ENCODE data around the gene CDSN.
"Not testable (repeated sequence)": the region's sequence is repeated elsewhere in the genome, so short reads cannot be mapped to it uniquely, and the experiment has no call there.

Gene CDSN, protein sequence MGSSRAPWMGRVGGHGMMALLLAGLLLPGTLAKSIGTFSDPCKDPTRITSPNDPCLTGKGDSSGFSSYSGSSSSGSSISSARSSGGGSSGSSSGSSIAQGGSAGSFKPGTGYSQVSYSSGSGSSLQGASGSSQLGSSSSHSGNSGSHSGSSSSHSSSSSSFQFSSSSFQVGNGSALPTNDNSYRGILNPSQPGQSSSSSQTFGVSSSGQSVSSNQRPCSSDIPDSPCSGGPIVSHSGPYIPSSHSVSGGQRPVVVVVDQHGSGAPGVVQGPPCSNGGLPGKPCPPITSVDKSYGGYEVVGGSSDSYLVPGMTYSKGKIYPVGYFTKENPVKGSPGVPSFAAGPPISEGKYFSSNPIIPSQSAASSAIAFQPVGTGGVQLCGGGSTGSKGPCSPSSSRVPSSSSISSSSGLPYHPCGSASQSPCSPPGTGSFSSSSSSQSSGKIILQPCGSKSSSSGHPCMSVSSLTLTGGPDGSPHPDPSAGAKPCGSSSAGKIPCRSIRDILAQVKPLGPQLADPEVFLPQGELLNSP

DNA sequence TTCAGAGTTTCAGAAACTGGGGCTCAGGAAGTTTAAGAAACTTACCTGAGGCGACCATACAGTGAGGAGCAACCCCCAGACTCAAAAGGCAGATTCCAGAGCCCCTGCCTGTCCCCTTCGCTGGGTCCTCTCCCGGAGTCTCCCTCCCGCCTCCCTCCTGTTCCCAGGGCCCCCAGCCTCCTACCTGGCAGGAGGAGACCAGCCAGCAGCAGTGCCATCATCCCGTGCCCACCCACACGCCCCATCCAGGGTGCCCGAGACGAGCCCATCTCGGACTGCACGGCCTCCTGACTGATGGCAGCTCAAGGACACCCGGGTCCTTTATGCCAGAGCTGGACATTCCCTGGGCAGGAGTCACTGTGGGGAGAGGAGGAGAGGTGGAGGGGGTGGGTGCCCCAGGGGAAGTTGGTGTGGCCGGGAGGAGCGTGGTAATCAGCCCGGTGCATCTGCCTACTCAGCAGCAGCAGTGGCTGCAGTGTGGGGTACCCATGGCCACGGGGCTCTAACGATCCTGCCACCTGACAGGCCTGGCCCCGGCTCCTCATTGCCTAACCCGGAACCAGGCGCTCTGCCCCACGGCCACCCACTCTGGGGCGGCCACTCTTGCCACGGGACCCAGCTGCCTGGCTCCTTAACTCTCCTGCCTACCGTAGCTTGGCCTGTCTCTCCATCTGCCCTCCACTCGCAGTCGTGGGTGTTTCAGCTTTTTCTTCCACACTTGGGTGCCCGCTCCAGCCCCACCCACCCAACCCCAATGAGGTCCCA lies at the start of gene CDSN:
TSS of gene CDSN (minus strand) at position 296 of the 765 bp plus-strand sequence. CDS start at position 269, 27 bp downstream.
- H3K4me3 ChIP-seq (replicated peaks; ENCODE audit: low read depth, low read length), result no peak within 1 kb of the TSS
- DNase-seq (ENCODE audit: extremely low read depth, low read depth), result no peak
- TF ChIP-seq, protein P1, sequence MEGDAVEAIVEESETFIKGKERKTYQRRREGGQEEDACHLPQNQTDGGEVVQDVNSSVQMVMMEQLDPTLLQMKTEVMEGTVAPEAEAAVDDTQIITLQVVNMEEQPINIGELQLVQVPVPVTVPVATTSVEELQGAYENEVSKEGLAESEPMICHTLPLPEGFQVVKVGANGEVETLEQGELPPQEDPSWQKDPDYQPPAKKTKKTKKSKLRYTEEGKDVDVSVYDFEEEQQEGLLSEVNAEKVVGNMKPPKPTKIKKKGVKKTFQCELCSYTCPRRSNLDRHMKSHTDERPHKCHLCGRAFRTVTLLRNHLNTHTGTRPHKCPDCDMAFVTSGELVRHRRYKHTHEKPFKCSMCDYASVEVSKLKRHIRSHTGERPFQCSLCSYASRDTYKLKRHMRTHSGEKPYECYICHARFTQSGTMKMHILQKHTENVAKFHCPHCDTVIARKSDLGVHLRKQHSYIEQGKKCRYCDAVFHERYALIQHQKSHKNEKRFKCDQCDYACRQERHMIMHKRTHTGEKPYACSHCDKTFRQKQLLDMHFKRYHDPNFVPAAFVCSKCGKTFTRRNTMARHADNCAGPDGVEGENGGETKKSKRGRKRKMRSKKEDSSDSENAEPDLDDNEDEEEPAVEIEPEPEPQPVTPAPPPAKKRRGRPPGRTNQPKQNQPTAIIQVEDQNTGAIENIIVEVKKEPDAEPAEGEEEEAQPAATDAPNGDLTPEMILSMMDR (IDR thresholded peaks at IDR 0.05; ENCODE audit: low read depth, low read length, missing control alignments), result no peak

DNA sequence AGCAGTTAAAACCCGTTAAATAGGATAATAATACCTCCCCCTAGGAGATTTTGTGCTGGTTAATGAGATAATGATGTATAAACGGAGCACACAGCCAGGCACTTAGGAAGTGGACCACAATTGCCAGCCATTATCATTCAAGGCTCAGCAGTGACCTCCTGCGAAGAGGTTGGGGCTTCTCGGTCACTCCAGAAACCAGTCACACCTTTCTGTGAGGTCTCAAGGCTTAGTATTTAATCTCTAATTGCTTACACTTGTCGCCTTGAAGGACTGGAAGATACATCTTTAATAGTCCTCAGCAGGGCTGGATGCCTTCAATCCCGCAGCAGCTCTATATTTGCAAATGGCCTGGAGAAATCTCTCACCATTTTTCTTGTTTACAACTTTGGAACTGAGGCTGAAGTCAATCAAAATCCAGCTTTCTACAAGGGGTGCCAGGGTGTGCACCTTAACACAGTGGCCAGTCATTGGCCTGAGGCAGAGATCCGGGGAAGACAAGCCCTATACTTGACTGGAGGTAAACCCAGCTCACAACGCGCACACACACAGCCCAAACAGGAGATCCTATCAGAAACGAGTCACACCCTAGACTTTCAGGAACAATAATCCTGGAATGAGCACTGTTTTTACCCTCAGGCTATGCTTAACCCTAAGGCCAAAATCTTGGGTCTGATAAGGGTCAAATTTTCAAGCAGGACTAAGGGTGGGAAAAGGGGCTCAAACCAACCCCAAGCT lies 49.0 kb upstream of the CDSN start:
- TF ChIP-seq, protein P1 (IDR thresholded peaks at IDR 0.05; ENCODE audit: low read depth, low read length, missing control alignments), result no peak
- no peak for DNase-seq (ENCODE audit: extremely low read depth, low read depth)
- no peak overlapping the region for H3K4me3 ChIP-seq (replicated peaks; ENCODE audit: low read depth, low read length)

DNA sequence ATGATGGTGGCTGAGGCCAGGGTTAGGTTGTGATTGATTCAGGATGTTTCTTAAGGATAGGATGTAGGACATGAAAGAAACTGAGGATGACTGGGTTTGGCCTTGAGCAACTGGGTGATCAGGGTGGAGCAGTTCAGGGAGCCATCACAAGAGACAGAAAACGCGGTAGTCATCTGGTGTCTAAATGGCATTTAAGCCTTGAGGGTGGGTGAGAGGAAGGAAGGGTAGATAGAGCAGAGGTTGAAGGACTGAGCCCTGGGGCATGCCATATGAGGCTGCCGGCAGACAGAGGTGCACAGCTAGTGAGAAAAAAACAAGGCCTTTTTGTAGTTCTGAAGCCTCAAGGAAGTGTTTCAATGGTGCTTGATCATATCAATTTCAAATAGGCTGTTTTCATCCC lies 48.4 kb upstream of the CDSN start:
- no peak for DNase-seq (ENCODE audit: extremely low read depth, low read depth)
- no peak overlapping the region for H3K4me3 ChIP-seq (replicated peaks; ENCODE audit: low read depth, low read length)
- TF ChIP-seq, protein P1 (IDR thresholded peaks at IDR 0.05; ENCODE audit: low read depth, low read length, missing control alignments), result no peak

DNA sequence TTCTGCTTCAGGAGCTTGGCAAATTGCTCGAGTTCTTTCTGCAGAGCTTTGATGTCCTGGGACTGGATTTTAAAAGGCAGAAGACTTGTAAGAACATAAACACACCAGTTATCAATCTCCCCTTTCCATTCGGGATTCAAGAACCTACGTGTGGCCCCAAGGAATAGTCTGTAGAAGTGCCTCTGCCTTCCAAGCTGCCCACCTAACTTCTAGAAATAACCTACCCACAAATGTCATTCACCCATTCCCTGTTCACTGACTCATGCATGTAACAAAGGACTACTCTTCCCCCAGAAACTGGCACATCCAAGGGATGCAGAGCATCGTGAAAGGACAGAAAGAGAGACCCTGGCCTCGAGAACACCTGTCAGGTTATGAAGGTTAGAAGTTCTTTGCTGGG lies 45.7 kb upstream of the CDSN start:
- TF ChIP-seq, protein P1 (IDR thresholded peaks at IDR 0.05; ENCODE audit: low read depth, low read length, missing control alignments), result no peak
- no peak overlapping the region for H3K4me3 ChIP-seq (replicated peaks; ENCODE audit: low read depth, low read length)
- no peak for DNase-seq (ENCODE audit: extremely low read depth, low read depth)

DNA sequence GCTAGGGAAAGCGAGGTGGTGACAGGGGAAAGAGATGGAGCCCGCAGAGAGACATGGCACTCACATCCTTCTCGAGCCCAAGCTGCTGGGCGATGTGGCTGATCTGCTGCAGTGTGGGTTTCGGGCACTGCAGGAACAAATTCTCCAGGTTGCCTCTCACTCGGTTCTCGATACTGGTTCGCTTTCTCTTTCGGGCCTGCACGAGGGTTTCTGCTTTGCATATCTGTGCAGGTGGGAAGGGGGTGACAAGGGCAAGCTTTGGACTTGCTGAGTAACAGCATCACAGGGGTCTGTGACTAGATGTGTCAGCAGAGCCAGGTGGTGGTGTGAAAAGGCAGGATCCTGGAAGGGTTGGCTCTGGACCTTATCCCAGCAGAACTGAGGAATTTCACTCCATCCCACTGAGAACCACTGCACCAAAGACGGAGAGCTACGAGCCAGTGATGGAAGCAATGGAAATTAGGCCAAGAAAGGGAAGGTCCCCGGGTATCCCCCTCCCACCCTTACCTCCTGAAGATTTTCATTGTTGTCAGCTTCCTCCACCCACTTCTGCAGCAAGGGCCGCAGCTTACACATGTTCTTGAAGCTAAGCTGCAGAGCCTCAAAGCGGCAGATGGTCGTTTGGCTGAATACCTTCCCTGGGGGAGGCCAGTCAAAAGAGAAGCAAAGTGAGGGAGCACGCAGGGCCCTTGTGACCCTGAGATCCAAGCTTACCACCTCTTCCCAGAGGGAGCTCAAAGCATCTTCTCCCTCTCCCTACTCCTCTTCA lies 45.0 kb upstream of the CDSN start:
- not testable (repeated sequence) for H3K4me3 ChIP-seq (replicated peaks; ENCODE audit: low read depth, low read length); DNase-seq (ENCODE audit: extremely low read depth, low read depth)

DNA sequence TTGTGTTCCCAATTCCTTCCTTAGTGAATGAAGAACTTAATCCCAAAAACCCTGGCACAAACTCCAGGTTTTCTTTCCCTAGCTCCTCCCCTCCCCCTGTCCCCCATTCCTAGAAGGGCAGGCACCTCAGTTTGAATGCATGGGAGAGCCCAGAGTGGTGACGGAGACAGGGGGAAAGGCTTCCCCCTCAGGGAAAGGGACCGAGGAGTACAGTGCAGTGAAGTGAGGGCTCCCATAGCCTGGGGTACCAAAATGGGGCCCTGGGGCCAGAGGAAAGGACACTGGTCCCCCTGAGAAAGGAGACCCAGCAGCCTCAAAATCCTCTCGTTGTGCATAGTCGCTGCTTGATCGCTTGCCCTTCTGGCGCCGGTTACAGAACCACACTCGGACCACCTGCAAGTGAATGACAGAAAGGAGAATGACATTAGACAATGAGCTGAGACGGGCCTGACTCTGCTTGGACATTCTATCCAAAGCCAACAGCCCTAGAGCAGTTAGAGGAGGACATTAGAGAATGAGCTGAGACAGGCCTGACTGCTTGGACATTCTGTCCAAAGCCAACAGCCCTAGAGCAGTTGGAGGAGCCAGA lies 44.3 kb upstream of the CDSN start:
- DNase-seq (ENCODE audit: extremely low read depth, low read depth); H3K4me3 ChIP-seq (replicated peaks; ENCODE audit: low read depth, low read length): not testable (repeated sequence)

DNA sequence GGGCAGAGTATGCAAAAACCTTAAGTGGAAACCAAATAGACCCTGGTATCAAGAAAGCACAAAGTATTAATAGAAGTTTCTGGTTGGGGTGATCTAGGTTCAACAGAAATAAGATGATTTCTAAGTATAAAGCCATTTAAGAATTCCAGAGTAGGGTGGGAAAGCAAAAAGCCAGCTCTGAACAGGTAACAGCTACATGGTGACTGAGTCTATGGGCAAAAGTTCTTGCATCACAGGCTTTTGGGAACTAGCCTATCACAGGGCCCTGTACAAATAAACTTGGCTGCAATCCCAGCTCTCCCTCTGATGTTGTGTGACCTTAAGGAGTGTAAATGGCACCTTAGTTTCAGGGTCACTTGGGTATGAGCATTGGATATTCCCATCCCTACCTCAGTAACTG lies 43.7 kb upstream of the CDSN start:
- TF ChIP-seq, protein P1 (IDR thresholded peaks at IDR 0.05; ENCODE audit: low read depth, low read length, missing control alignments), result no peak
- DNase-seq (ENCODE audit: extremely low read depth, low read depth), result no peak
- no peak overlapping the region for H3K4me3 ChIP-seq (replicated peaks; ENCODE audit: low read depth, low read length)

Data from HFF-Myc (cell line).